H7 (cell line): ENCODE results near the gene ZBTB3. TPM values are rescaled to one million over a fixed set of nuclear protein-coding genes. Genes with fewer than 3 reads are reported as not detected.

Source experiments
- DNase-seq: peaks from one replicate; pipeline ENCODE4 v3.0.0; 2012
- H3K27me3 ChIP-seq: 2 replicates; pipeline ENCODE4 v1.6.0; 2011; ENCODE audit warnings: mild to moderate bottlenecking, low read length; ENCODE audit not compliant: control insufficient read depth, insufficient read depth
- H3K36me3 ChIP-seq: replicated peaks from 2 replicates; pipeline ENCODE4 v1.5.1; 2011; ENCODE audit warnings: low read length; ENCODE audit not compliant: control insufficient read depth, insufficient read depth
- H3K4me3 ChIP-seq: 2 replicates; pipeline ENCODE4 v1.5.1; 2011; ENCODE audit warnings: low read depth, mild to moderate bottlenecking, control low read depth, low read length, moderate library complexity; ENCODE audit not compliant: insufficient read depth
- total RNA-seq: library from RNA; depleted of rRNA; stranded (reverse); fragments of >200 nt; shearing (Covaris generic); gene quantifications from 2 replicates; pipeline ENCODE4 v1.2.3, GENCODE V29; 2014; rRNA removed

The ZBTB3 gene
- total RNA-seq, 1 experiment from 2014 or later, result 26.8 TPM

- Histone ChIP-seq H3K36me3 (no peaks in the 10 kb centered on the region; the same call in none of the 2 replicates), H3K4me3 (no peak overlapping the region), H3K27me3 (no peaks in the 10 kb centered on the region)
- no peak for DNase-seq
Measured at GRCh38 chr11:62702246-62702645, 51.7 kb downstream of the ZBTB3 start.

Other genes starting within 250 kb of the ZBTB3 start
- gene AHNAK, start 207.4 kb downstream of the ZBTB3 start, total RNA-seq, result 8.3 and 11.2 TPM in 2 replicates
- 1,781 and 1,948 TPM in 2 replicates for gene EEF1G, start 180.3 kb downstream of the ZBTB3 start, total RNA-seq
- 25.8 and 29.4 TPM in 2 replicates for gene TUT1, start 162.6 kb downstream of the ZBTB3 start, total RNA-seq
- gene MTA2, start 152.3 kb downstream of the ZBTB3 start, total RNA-seq, result 151 and 166 TPM in 2 replicates
- gene EML3, start 141.4 kb downstream of the ZBTB3 start, total RNA-seq, result 28.0 and 29.3 TPM in 2 replicates
- 1.1 and 2.5 TPM in 2 replicates for gene ROM1, start 140.9 kb downstream of the ZBTB3 start, total RNA-seq
- 49.9 and 58.3 TPM in 2 replicates for gene B3GAT3, start 132.2 kb downstream of the ZBTB3 start, total RNA-seq
- gene GANAB, start 107.5 kb downstream of the ZBTB3 start, total RNA-seq, result 173 and 181 TPM in 2 replicates
- 19.5 and 26.1 TPM in 2 replicates for gene INTS5, start 100.9 kb downstream of the ZBTB3 start, total RNA-seq
- 107 and 136 TPM in 2 replicates for gene C11orf98, start 89.0 kb downstream of the ZBTB3 start, total RNA-seq
- 24.7 and 38.1 TPM in 2 replicates for gene CSKMT, start 88.8 kb downstream of the ZBTB3 start, total RNA-seq
- 19.0 and 22.4 TPM in 2 replicates for gene UQCC3, start 82.5 kb downstream of the ZBTB3 start, total RNA-seq
- gene LBHD1, start 81.9 kb downstream of the ZBTB3 start, total RNA-seq, result 2.7 and 4.5 TPM in 2 replicates
- gene UBXN1, start 75.1 kb downstream of the ZBTB3 start, total RNA-seq, result 79.2 and 81.2 TPM in 2 replicates
- 0.14 and 0.30 TPM in 2 replicates for gene LRRN4CL, start 64.6 kb downstream of the ZBTB3 start, total RNA-seq
- 169 and 200 TPM in 2 replicates for gene BSCL2, start 46.7 kb downstream of the ZBTB3 start, total RNA-seq
- gene GNG3, start 46.5 kb downstream of the ZBTB3 start, total RNA-seq, result 0.33 and 3.1 TPM in 2 replicates
- 7.3 and 10.1 TPM in 2 replicates for gene HNRNPUL2, start 26.7 kb downstream of the ZBTB3 start, total RNA-seq
- 45.1 and 63.1 TPM in 2 replicates for gene TTC9C, start 25.7 kb downstream of the ZBTB3 start, total RNA-seq
- 155 and 172 TPM in 2 replicates for gene POLR2G, start 7.4 kb upstream of the ZBTB3 start, total RNA-seq
- gene TAF6L, start 17.2 kb upstream of the ZBTB3 start, total RNA-seq, result 32.1 and 42.9 TPM in 2 replicates
- 50.1 and 55.2 TPM in 2 replicates for gene TMEM179B, start 33.2 kb upstream of the ZBTB3 start, total RNA-seq
- gene TMEM223, start 37.8 kb upstream of the ZBTB3 start, total RNA-seq, result 30.2 and 42.1 TPM in 2 replicates
- gene NXF1, start 51.3 kb upstream of the ZBTB3 start, total RNA-seq, result 19.1 and 19.3 TPM in 2 replicates
- 24.0 and 29.0 TPM in 2 replicates for gene STX5, start 77.9 kb upstream of the ZBTB3 start, total RNA-seq
- not detected in 2 replicates for gene TEX54, start 78.7 kb upstream of the ZBTB3 start, total RNA-seq
- 153 and 160 TPM in 2 replicates for gene WDR74, start 85.4 kb upstream of the ZBTB3 start, total RNA-seq
- 271 and 340 TPM in 2 replicates for gene SLC3A2, start 126.7 kb upstream of the ZBTB3 start, total RNA-seq
- not detected in 2 replicates for gene CHRM1, start 167.2 kb upstream of the ZBTB3 start, total RNA-seq
- gene SLC22A6, start 230.8 kb upstream of the ZBTB3 start, total RNA-seq, result not detected in 2 replicates